K562 (cell line): ENCODE data around the gene MCRS1. TPM values are rescaled to one million over a fixed set of nuclear protein-coding genes. Genes with fewer than 3 reads are reported as not detected.

Source experiments
- ATAC-seq: fragments of 200-7000 bp; cut with Tn5 transposase; 3 replicates; pipeline ENCODE4 v1.9.1; 2020; ENCODE audit warnings: moderate library complexity
- BruUV-seq: library from RNA; stranded (reverse); fragments of 400-500 nt; replicated peaks from 2 replicates; lab custom pipeline; 2021; lab: Mats Ljungman, UMichigan
- CTCF ChIA-PET: fragments of 300-600 bp; formaldehyde crosslinking; extraction: SDS; loops from one replicate; lab custom pipeline; 2021; ENCODE audit warnings: low intra/inter-chr PET ratio; lab: Yijun Ruan, JAX
- POLR2A ChIA-PET: fragments of 300-600, 350-650 bp; sonication (Branson Sonifier 250); formaldehyde crosslinking; extraction: SDS; loops from one replicate; lab custom pipeline; 2021; ENCODE audit warnings: antibody characterized with exemption, inconsistent platforms; lab: Yijun Ruan, JAX
- DNase-seq, 4 experiments: peaks; one replicate each; pipeline versions ENCODE4 v3.0.0 to v3.0.0-alpha.2; 2011 to 2018; ENCODE audit warnings: low spot score in 3 of 4, mixed read lengths in 3 of 4; ENCODE audit errors: extremely low read depth in 1 of 4
- FAIRE-seq: peaks from 2 replicates; lab custom pipeline; 2011; peaks lifted over from hg19 to GRCh38; lab: Jason Lieb, UNC
- H2AFZ ChIP-seq: 2 replicates; pipeline ENCODE4 v1.6.0; 2011; ENCODE audit warnings: low read depth, low read length, control low read depth, inconsistent platforms
- H3K27ac ChIP-seq: fragments of 200-600 bp; 3 replicates; pipeline ENCODE4 v1.8.0; 2011; ENCODE audit warnings: low read depth, mild to moderate bottlenecking, control low read depth, inconsistent platforms, low read length, moderate library complexity, mixed read lengths; ENCODE audit errors: extremely low read depth
- H3K27me3 ChIP-seq, 2 experiments: fragments of 300-600 bp in 1 of 2; 2 replicates in 1 of 2; 3 replicates in 1 of 2; pipeline versions ENCODE4 v1.6.0 to v1.8.0; 2011; ENCODE audit warnings: inconsistent platforms in 2 of 2, low read length in 2 of 2, mild to moderate bottlenecking in 1 of 2, mixed read lengths in 1 of 2, moderate library complexity in 1 of 2; ENCODE audit not compliant: control insufficient read depth in 2 of 2, insufficient read depth in 2 of 2
- H3K36me3 ChIP-seq: fragments of 300-600 bp; 3 replicates; pipeline ENCODE4 v1.8.0; 2011; ENCODE audit warnings: mild to moderate bottlenecking, low read length, inconsistent platforms; ENCODE audit not compliant: control insufficient read depth, insufficient read depth
- H3K4me1 ChIP-seq, 2 experiments: fragments of 200-600 bp in 1 of 2; replicated peaks in 1 of 2; 2 replicates in 1 of 2; 3 replicates in 1 of 2; pipeline versions ENCODE4 v1.5.1 to v1.8.0; 2011; ENCODE audit warnings: inconsistent platforms in 2 of 2, low read length in 2 of 2, mild to moderate bottlenecking in 1 of 2, mixed read lengths in 1 of 2, moderate library complexity in 1 of 2; ENCODE audit not compliant: control insufficient read depth in 2 of 2, insufficient read depth in 2 of 2
- H3K4me2 ChIP-seq: 2 replicates; pipeline ENCODE4 v1.6.1; 2011; ENCODE audit warnings: low read length, control low read depth, inconsistent platforms, mixed read lengths; ENCODE audit not compliant: insufficient read depth
- H3K4me3 ChIP-seq: fragments of 200-600 bp; sonication (generic), shearing (Covaris generic); 2 replicates; pipeline ENCODE4 v1.5.1; 2016; ENCODE audit warnings: control low read depth, inconsistent platforms
- H3K79me2 ChIP-seq: fragments of 200-600 bp; 3 replicates; pipeline ENCODE4 v1.8.0; 2011; ENCODE audit warnings: low read length, inconsistent platforms; ENCODE audit not compliant: control insufficient read depth, insufficient read depth
- H3K9ac ChIP-seq, 2 experiments: 2 replicates each; pipeline versions ENCODE4 v1.6.0 to v1.6.1; 2011; ENCODE audit warnings: low read depth in 2 of 2, low read length in 2 of 2, control low read depth in 1 of 2, inconsistent platforms in 1 of 2, mild to moderate bottlenecking in 1 of 2, mixed read lengths in 1 of 2; ENCODE audit not compliant: insufficient read depth in 1 of 2
- H3K9me1 ChIP-seq: one replicate; pipeline ENCODE4 v1.6.0; 2011; ENCODE audit warnings: inconsistent platforms, mild to moderate bottlenecking, low read length, moderate library complexity; ENCODE audit not compliant: control insufficient read depth, insufficient read depth
- H3K9me3 ChIP-seq: replicated peaks from 2 replicates; pipeline ENCODE4 v1.5.1; 2011; ENCODE audit warnings: low read depth, low read length, inconsistent platforms; ENCODE audit not compliant: control insufficient read depth, insufficient read depth
- H4K20me1 ChIP-seq: replicated peaks from 2 replicates; pipeline ENCODE4 v1.6.1; 2011; ENCODE audit warnings: low read length, inconsistent platforms, mixed read lengths; ENCODE audit not compliant: control insufficient read depth, insufficient read depth
- CREB5 ChIP-seq: fragments of 250-450 bp; sonication (Bioruptor Pico); IDR thresholded peaks from 2 replicates; pipeline ENCODE4 v1.5.0; 2020; ENCODE audit warnings: mild to moderate bottlenecking
- CTCF ChIP-seq, 3 experiments: IDR thresholded peaks in 2 of 3; conservative IDR thresholded peaks in 1 of 3; 2 replicates each; pipeline ENCODE4 v1.5.1; 2011 to 2012; ENCODE audit warnings: low read length in 3 of 3, mild to moderate bottlenecking in 3 of 3, control low read depth in 2 of 3, improper control_type of control experiment in 1 of 3, inconsistent platforms in 1 of 3, low read depth in 1 of 3, mixed read lengths in 1 of 3, moderate library complexity in 1 of 3; ENCODE audit not compliant: insufficient read depth in 2 of 3
- DPF2 ChIP-seq: fragments of 450-650 bp; IDR thresholded peaks from 2 replicates; pipeline ENCODE4 v1.6.1; 2016
- HNRNPH1 ChIP-seq: fragments of 200-400 bp; formaldehyde crosslinking; optimal IDR thresholded peaks from 2 replicates; pipeline ENCODE3; 2017; ENCODE audit warnings: low read depth, mild to moderate bottlenecking, low read length, moderate library complexity
- MNT ChIP-seq, 2 experiments: fragments of 450-650 bp; conservative IDR thresholded peaks; 2 replicates each; pipeline ENCODE4 v1.6.1; 2017; ENCODE audit warnings: mild to moderate bottlenecking in 2 of 2, moderate library complexity in 2 of 2
- MYC ChIP-seq, 2 experiments: fragments of 250-450 bp in 1 of 2; sonication (Bioruptor Pico) in 1 of 2; IDR thresholded peaks; 2 replicates each; pipeline versions ENCODE4 v1.5.1 to v1.6.1; 2012 to 2021; ENCODE audit warnings: low read depth in 2 of 2, borderline replicate concordance in 1 of 2, improper control_type of control experiment in 1 of 2, low read length in 1 of 2, mild to moderate bottlenecking in 1 of 2, moderate library complexity in 1 of 2
- POLR2G ChIP-seq: fragments of 200-400 bp; formaldehyde crosslinking; IDR thresholded peaks from 2 replicates; pipeline ENCODE4 v1.6.1; 2017; ENCODE audit warnings: low read depth, mild to moderate bottlenecking, antibody characterized with exemption, low read length, moderate library complexity
- UBTF ChIP-seq, 2 experiments: IDR thresholded peaks; 2 replicates each; pipeline ENCODE4 v1.6.1; 2012; ENCODE audit warnings: improper control_type of control experiment in 2 of 2, low read depth in 2 of 2, low read length in 2 of 2, borderline replicate concordance in 1 of 2
- ZBTB7A ChIP-seq: IDR thresholded peaks from 2 replicates; pipeline ENCODE4 v1.6.1; 2011; ENCODE audit warnings: low read depth, mild to moderate bottlenecking, low read length, moderate library complexity, borderline replicate concordance; ENCODE audit not compliant: control insufficient read depth
- ZKSCAN8 ChIP-seq: fragments of 200-800 bp; sonication (Bioruptor generic); IDR thresholded peaks from 2 replicates; pipeline ENCODE4 v1.6.1; 2016; ENCODE audit warnings: missing genetic modification characterization, missing compliant biosample characterization
- WGBS: fragments of 100-300 bp; shearing (Covaris generic); methylation state at CpG from one replicate; pipeline ENCODE4 v1.1.6; 2016; ENCODE audit warnings: low coverage, mixed read lengths; ENCODE audit not compliant: insufficient coverage; ENCODE audit errors: missing lambda C conversion rate; 5-methylcytosine and 5-hydroxymethylcytosine counted together
- in situ Hi-C: fragments of 300-500 bp; cut with MboI; formaldehyde crosslinking; loops from 4 replicates; pipeline ENCODE4 v1.15.0; 2018; ENCODE audit warnings: inconsistent platforms, mixed read lengths
- intact Hi-C: fragments of 100-400 bp; cut with micrococcal nuclease; formaldehyde crosslinking; loops from 2 replicates; pipeline ENCODE4 v1.14.2; 2022
- polyA plus RNA-seq, 8 experiments: library from polyadenylated mRNA; depleted of rRNA in 4 of 8; stranded (reverse) in 5 of 8; unstranded in 3 of 8; fragments of >200 nt; fragmentation: Nextera tagmentation in 2 of 8; fragmentation: Illumina TruSeq in 1 of 8; extraction: Ambion mirVana in 2 of 8; extraction: Trizol in 1 of 8; gene quantifications; 2 replicates each; pipeline versions ENCODE4 v1.2.1 to v1.2.3, GENCODE V29; 2011 to 2014; ENCODE audit warnings: inconsistent platforms in 1 of 8, missing spikeins in 1 of 8
- total RNA-seq, 7 experiments: library from RNA; depleted of rRNA in 6 of 7; stranded (reverse); fragments of >200 nt in 6 of 7; fragmentation: Illumina TruSeq in 2 of 7; extraction: Trizol in 2 of 7; gene quantifications; 2 replicates each; pipeline versions ENCODE4 v1.2.1 to v1.2.3, GENCODE V29; 2011 to 2021; ENCODE audit warnings: low replicate concordance in 1 of 7

The MCRS1 gene
- total and polyA plus RNA-seq, 9 of the 15 experiments (the other 6 are each of a cell fraction or from before 2014, with no cell fraction given), result 50.0 to 100 (median 73.2) TPM

GRCh38 chr12:49537752-49538509 is 30.0 kb downstream of the MCRS1 start:
- Histone ChIP-seq H3K4me2 (peak overlapping the region; percentile 84), H3K9ac (peak overlapping the region; percentile 41 to 86; a peak in 3 of 4 replicates), H3K27ac (no peak overlapping the region), H3K27me3 (peaks cover 14 to 34% of the 10 kb centered on the region in 2 experiments), H4K20me1 (0 out of 2 replicates have a peak, but pooled peaks cover 9% of the 10 kb centered on the region), H2AFZ (peak overlapping the region; percentile 82), H3K4me1 (peaks cover 0 to 37% of the 10 kb centered on the region in 2 experiments; a peak in 4 of 5 replicates), H3K4me3 (peak overlapping the region; percentile 38), H3K79me2 (no peaks in the 10 kb centered on the region), H3K36me3 (no peaks in the 10 kb centered on the region), H3K9me3 (no peaks in the 10 kb centered on the region), H3K9me1 (peaks cover 3% of the 10 kb centered on the region)
- in situ Hi-C loops, result no loop called here
- DNase-seq (peak in 3 of 4 experiments; percentile 37 to 41 (median 41)), FAIRE-seq (no peak), ATAC-seq (peak; percentile 69)
- CTCF ChIA-PET, result no interaction called here
- whole genome bisulfite sequencing, result 3% methylated on average over 43 of the region's 61 CpGs
- BruUV-seq, result no TSS peak
- intact Hi-C loops, result no loop called here
- POLR2A ChIA-PET, result interaction anchor here (0.6 to 2.4 kb wide), 4 partner anchors 11 to 19 kb away, joined by 3 to 9 read pairs (median 3); no protein-coding TSS in a partner anchor
- TF ChIP-seq MNT (conservative IDR thresholded peaks at IDR 0.05) (no peak), ZBTB7A (peak; percentile 31; the same call in 1 of the 2 replicates), HNRNPH1 (no peak), POLR2G (0 out of 2 replicates have a peak, but pooled peaks have one; percentile 20), UBTF (IDR thresholded peaks at IDR 0.05; ENCODE audit: borderline replicate concordance in 1 of 2, low read depth in 2 of 2, low read length in 2 of 2) (0 out of 4 replicates have a peak, but pooled peaks of 1 of the 2 experiments have one; percentile 23), CREB5 (CRISPR knock-in tag) (no peak), MYC (IDR thresholded peaks at IDR 0.05; ENCODE audit: low read depth, low read length) (no peak), MYC (CRISPR knock-in tag; IDR thresholded peaks at IDR 0.05; ENCODE audit: borderline replicate concordance, low read depth) (no peak), ZKSCAN8 (CRISPR knock-in tag) (no peak), DPF2 (no peak), CTCF (IDR thresholded peaks at IDR 0.05 in 2 of 3, conservative IDR thresholded peaks at IDR 0.05 in 1 of 3; ENCODE audit: insufficient read depth in 2 of 3, low read depth in 1 of 3, low read length in 3 of 3) (peak in 2 of 3 experiments; percentile 14 to 23; a peak in 1 of 6 replicates)
